DMS79 treated with DMSO at 0.1 percent for 48 hours (cell line): ENCODE measurements around the gene FOXP1.

Experiments
- DNase-seq: peaks from one replicate; lab custom pipeline; 2025; lab: John Stamatoyannopoulos, UW

FOXP1 gene

DNA sequence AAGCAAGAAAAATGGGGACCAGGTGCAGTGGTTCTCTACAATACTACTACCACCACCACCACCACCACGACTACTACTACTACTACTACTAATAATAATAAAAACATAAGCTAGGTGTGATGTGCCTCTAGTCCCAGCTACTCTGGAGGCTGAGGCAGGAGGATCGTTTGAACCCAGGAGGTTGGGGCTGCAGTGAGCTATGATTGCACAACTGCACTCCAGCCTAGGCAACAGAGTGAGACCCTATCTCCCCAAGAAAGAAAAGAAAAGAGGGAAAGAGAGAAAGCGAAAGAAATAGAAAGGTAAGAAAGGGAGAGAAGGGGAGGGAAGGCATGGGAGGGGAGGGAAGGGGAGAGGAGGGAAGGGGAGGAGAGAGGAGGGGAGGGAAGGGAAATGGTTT lies 350.6 kb downstream of the FOXP1 start:
- DNase-seq = no peak

DNA sequence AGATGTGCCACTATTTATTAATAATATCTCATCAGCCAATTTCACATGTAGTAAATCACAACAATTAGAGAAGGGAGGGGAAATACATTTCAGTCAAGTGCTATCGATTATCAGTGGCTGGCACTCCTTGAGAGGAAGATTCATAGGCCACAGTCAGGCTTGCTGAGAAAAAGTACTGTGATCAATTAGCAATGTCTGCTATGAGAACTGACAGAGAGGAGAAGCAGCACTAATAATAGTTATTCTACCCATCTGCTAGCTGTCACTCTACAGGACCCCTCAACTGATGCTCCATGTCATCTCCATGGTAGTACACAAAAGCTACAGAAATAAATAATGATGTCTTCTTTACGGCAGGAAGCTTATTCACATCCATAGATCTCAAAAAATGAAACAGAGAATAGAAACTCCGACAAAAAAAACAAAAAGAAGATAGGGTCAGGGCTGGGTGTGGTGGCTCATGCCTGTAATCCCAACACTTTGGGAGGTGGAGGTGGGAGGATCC lies 351.3 kb downstream of the FOXP1 start:
- DNase-seq = no peak

DNA sequence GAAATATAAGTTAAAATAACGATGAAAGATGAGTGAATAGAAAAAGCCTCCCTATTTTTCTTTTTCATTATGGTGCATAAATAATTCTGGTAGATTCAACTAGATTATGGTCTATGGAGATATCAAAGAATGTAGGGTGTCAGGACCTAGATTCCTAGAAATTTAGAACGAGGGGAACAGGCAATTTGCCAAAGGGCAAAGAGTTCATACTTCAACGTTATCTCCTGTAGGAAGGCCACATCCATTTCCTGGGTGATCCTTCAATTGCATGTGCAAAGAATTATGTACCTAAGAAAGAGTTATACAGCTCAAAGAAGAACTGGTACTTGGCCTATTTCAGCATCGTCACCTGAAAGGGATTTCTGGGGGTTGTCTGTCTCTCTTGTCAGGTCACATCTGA lies 351.8 kb downstream of the FOXP1 start:
- no peak for DNase-seq

GRCh38 chr3:71229905-71230657 lies 353.4 kb downstream of the FOXP1 start:
- no peak for DNase-seq

GRCh38 chr3:71228156-71228866 lies 355.2 kb downstream of the FOXP1 start:
- no peak for DNase-seq

- DNase-seq = no peak
Measured at GRCh38 chr3:71227270-71227661, 356.3 kb downstream of the FOXP1 start.

GRCh38 chr3:71226565-71227269 lies 356.8 kb downstream of the FOXP1 start:
- DNase-seq = no peak

- DNase-seq = no peak
Measured at GRCh38 chr3:71225951-71226564, 357.5 kb downstream of the FOXP1 start.

DNA sequence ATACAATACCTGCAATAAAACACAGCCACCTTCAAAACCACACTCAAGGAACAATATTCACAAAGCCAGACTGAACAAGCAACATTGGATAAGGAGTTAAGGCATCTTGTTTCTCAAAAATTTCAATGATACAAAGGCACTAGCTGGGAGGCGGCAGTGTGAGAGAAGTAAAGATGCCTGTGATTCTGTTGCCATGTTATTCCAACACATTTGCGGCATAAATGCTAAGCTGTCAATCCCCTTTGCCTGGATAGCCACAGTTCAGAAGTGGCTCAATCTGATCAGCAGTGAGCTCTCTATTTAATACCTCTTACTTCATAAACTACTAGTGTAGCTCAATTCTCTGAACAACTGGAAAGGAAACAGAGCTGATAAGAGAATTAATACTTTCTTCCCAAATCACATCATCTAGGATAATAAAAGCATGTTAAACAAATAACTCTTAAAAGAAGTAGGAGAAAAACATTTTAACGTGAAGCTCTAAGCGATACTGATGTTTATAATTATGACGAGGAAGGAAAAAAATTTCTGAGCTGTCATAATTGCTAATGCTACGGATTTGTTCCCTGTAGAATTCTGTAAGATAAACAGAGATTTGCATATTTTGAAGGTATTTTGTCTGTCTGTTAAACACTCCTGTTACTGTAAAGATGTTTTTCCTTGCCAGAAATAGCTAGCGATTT lies 358.4 kb downstream of the FOXP1 start:
- no peak for DNase-seq

DNA sequence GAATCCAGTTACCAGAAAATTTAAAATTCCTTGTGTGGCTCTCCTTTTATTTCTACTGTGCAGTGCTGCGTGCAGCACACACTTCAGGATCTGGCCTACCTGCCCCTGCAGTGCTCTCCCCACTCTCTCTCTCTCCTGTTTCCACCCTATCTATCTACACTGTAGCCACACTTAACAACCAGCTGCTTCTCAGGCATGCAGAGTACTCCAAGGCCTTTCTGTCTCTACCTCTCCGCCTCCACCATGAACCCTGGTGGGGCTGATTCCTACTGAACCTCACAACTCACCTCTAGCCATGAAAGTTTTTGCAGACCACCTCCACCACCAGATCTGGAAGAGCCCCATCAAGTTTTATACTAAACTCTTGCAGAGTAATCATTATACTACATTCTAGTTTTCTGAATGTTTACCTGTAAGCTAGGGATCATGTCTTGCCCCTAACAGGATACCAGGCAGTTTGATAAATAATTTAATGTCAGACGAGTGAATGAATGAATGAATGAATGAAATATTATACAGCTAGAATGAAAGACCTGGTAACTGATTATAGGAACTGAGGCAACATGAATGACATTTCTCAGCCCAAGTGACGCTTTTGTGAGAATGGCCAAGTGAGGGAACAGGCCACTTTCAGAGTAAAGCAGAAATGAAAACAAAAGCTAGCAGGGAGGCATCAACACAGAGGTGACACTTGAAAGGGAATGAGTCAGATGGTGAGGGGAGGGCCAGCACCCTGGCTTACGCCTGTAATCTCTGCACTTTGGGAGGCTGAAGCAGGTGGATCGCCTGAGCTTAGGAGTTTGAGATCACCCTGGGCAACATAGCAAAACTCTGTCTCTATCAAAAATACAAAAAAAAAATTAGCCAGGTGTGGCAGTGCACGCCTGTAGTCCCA lies 363.5 kb downstream of the FOXP1 start:
- DNase-seq = no peak

GRCh38 chr3:71218508-71218907 lies 365.0 kb downstream of the FOXP1 start:
- DNase-seq = no peak

GRCh38 chr3:71217640-71218222 lies 365.8 kb downstream of the FOXP1 start:
- no peak for DNase-seq

GRCh38 chr3:71215351-71215750 lies 368.2 kb downstream of the FOXP1 start:
- no peak for DNase-seq

GRCh38 chr3:71214797-71215196 lies 368.7 kb downstream of the FOXP1 start:
- no peak for DNase-seq

GRCh38 chr3:71214016-71214415 lies 369.5 kb downstream of the FOXP1 start:
- DNase-seq = no peak

- DNase-seq = no peak
Measured at GRCh38 chr3:71211083-71211482, 372.4 kb downstream of the FOXP1 start.

DNA sequence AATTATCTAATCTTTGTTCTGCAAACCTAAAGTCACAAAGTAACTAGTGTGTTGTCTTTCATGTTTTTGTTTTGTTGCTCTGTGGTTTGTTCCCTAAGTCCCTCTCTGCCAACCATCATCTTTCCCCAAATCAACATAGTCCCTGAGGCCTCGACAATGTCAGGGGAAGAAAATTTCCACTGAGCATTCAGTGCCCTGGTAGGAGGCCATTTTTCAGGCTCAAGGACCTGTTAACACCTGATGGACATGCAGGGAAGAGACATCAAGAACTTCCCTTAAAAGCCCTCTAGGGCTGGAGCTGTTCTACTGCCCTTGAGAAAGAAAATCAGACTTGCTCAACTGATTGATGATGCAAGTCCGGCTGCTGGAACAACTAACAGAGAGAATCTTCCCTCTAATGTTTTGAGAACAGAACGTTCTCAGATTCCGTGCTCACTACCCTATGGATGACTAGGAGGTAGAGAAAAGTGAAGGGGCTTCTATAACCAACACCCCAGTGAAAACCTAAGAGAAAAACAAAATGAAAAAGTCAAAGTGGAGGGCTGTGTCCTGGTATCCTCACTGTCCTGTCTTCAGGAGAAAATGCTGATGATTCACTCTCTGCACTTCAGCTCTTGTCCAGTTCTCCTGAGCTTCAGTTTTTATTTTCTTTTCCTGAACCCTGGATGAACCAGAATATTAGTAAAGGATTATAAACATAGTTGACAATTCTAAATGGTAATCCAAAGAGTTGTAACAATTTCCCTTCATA lies 373.1 kb downstream of the FOXP1 start:
- DNase-seq = no peak

DNA sequence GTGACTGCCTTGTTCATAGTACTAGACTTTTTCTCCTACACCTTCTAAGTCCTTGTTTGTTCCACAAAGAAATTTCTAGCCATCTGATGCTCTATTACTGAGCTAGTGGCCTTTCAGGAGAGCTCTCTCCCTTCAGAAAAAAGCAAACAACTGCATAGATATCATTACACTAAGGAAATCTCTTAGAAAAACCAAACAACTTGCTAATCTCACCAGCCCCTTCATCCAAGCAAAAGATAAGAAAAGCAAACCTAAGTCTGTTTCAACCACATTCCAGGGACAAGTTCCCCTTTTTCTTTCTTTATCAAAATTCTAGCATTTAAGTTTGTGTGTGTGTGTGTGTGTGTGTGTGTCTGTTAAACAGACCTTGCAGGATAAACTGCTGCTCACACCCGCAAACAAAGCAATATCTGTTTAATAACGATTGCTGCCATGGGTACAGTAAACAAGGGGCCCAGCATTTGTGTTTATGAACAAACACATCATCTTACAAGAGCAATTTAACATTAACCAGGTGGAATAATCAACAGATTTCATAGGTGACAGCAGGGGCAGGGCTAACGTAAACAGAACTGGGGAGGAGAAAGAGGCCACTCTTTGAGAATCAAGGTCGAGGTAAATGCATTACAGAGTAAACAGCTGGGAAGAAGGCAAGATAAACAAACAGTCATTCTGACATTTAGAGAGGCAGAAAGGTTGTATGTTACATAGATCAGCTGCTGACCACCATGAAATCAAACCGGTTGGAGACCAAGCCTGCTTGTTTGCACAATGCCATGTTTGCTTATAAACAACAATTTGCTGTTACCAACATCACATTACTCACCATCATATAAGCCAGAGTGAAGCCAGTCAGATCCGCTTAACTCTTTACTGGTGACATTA lies 375.1 kb downstream of the FOXP1 start:
- DNase-seq = peak; percentile 6

DNA sequence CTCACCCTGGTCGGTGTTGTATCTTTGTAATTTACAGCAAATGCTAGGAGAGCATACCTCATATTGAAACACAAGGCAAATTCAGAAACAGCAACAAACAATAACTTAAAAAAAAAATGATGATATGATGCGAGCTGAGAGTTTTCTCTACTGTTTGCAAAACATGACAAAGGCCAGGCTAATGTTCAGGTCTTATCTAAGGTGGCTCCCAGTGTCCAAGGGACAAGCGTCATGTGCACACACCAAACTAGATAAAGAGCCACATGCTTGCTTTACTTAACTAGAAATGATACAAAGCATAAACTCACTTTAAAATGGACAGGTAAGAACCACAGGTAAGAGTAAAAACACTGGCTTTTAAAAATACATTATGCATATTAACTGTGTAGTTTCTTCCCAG lies 375.9 kb downstream of the FOXP1 start:
- DNase-seq = no peak
